Hepatocyte (in vitro differentiated cells): ENCODE data around the gene CRKL.

Experiments used
- EZH2 ChIP-seq: fragments of 200-600 bp; sonication (generic); IDR thresholded peaks from 2 replicates; pipeline ENCODE4 v1.6.1; 2016; ENCODE audit warnings: antibody characterized with exemption, mild to moderate bottlenecking, borderline replicate concordance
- TF ChIP-seq, protein P1 (sequence below): fragments of 200-600 bp; sonication (generic); IDR thresholded peaks from 2 replicates; pipeline ENCODE4 v1.5.1; 2016; ENCODE audit warnings: antibody characterized with exemption, mild to moderate bottlenecking; ENCODE audit not compliant: poor library complexity

DNA sequence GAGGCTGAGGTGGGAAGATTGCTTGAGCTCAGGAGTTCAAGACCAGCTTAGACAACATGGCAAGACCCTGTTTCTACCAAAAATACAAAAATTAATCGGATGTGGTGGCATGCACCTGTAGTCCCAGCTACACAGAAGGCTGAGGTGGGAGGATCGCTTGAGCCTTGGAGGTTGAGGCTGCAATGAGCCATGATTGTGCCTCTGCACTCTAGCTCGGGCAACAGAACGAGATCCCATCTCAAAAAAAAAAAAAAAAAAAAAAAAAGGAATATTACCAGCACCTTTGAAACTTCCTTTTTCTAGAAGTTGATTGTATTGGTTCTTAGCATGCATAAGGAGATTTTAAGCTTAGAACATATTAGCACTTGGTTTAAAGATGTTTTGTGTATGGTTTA is 11.4 kb downstream of the CRKL start:
- TF ChIP-seq, protein P1, sequence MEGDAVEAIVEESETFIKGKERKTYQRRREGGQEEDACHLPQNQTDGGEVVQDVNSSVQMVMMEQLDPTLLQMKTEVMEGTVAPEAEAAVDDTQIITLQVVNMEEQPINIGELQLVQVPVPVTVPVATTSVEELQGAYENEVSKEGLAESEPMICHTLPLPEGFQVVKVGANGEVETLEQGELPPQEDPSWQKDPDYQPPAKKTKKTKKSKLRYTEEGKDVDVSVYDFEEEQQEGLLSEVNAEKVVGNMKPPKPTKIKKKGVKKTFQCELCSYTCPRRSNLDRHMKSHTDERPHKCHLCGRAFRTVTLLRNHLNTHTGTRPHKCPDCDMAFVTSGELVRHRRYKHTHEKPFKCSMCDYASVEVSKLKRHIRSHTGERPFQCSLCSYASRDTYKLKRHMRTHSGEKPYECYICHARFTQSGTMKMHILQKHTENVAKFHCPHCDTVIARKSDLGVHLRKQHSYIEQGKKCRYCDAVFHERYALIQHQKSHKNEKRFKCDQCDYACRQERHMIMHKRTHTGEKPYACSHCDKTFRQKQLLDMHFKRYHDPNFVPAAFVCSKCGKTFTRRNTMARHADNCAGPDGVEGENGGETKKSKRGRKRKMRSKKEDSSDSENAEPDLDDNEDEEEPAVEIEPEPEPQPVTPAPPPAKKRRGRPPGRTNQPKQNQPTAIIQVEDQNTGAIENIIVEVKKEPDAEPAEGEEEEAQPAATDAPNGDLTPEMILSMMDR = no peak
- no peak for TF ChIP-seq EZH2
